IgD-negative memory B cell (primary cell): ENCODE results near the gene CDK5RAP2. TPM values are rescaled to one million over a fixed set of nuclear protein-coding genes. Genes with fewer than 3 reads are reported as not detected.
"Not testable (repeated sequence)": the region's sequence is repeated elsewhere in the genome, so short reads cannot be mapped to it uniquely, and the experiment has no call there.

ENCODE experiments used
- H3K27ac Mint-ChIP-seq, 3 donors: one replicate each; pipeline ENCODE4 v1.8.0; 2020 to 2022; ENCODE audit warnings: mild to moderate bottlenecking in 3 of 3, mixed read lengths in 3 of 3, moderate library complexity in 1 of 3
- H3K27me3 Mint-ChIP-seq: one replicate; pipeline ENCODE4 v1.8.0; 2021; ENCODE audit warnings: mixed read lengths
- H3K36me3 Mint-ChIP-seq: one replicate; pipeline ENCODE4 v1.8.0; 2020; ENCODE audit warnings: mild to moderate bottlenecking, mixed read lengths
- H3K4me1 Mint-ChIP-seq, 3 donors: one replicate each; pipeline ENCODE4 v1.8.0; 2020 to 2022; ENCODE audit warnings: mixed read lengths in 3 of 3, mild to moderate bottlenecking in 1 of 3
- H3K4me3 Mint-ChIP-seq, 4 donors: one replicate each; pipeline ENCODE4 v1.8.0; 2020 to 2022; ENCODE audit warnings: mild to moderate bottlenecking in 4 of 4, mixed read lengths in 4 of 4, moderate library complexity in 3 of 4
- H3K9me3 Mint-ChIP-seq, 3 donors: one replicate each; pipeline ENCODE4 v1.8.0; 2020 to 2021; ENCODE audit warnings: mixed read lengths in 3 of 3, mild to moderate bottlenecking in 1 of 3
- polyA plus RNA-seq: library from polyadenylated mRNA; unstranded; fragments of 300-500 nt; fragmentation: Illumina TruSeq; gene quantifications from one replicate; pipeline ENCODE4 v1.2.3, GENCODE V29; 2021

Gene CDK5RAP2
- polyA plus RNA-seq, 1 donor from 2014 or later, result 38.9 TPM

DNA sequence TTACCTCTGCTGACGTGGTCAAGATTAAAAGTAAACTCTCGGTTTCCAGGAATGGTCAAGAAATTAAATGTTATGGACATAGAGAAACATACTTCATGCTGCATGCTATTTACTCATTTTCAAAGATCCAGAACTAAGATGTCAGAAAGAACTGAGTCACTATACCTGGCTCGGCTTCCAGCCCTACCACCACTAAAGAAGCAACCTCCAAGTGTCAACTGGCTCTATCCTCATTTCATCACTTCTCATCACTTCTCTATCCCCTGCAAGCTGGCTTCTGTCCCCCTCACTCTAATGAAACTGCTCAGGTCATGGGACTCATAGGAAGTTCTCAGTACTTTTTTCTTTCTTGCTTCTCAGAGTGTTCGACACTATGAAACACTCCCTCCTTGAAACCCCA, 116.2 kb downstream of the CDK5RAP2 start:
- peaks cover 14% of the 10 kb centered on the region for H3K36me3 Mint-ChIP-seq
- no peaks in the 10 kb centered on the region for H3K9me3 Mint-ChIP-seq
- H3K27ac Mint-ChIP-seq, result peak overlapping the region in 1 of 3 donors; percentile 87
- H3K27me3 Mint-ChIP-seq, result no peaks in the 10 kb centered on the region
- peaks cover 0 to 2% (median 0%) of the 10 kb centered on the region in 3 donors for H3K4me1 Mint-ChIP-seq
- H3K4me3 Mint-ChIP-seq, result no peak overlapping the region

DNA sequence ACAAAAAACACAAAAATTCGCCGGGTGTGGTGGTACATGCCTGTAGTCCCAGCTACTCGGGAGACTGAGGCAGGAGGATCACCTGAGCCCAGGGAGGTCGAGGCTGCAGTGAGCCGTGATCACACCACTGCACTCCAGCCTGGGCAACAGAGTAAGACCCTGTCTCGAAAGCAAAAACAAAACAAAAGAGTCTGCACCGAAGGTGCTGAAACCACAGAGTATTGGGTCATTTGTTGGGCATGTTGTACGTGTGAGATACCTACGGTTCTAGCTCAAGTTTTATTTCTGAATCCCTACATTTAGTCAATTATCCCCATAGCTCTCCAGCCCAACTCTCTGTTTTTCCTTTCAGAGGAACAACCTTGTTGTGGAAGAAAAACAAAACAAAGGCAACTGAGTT, 118.3 kb downstream of the CDK5RAP2 start:
- not testable (repeated sequence) for H3K27me3 Mint-ChIP-seq, H3K4me3 Mint-ChIP-seq, H3K27ac Mint-ChIP-seq, H3K9me3 Mint-ChIP-seq, H3K4me1 Mint-ChIP-seq
- peaks cover 14% of the 10 kb centered on the region for H3K36me3 Mint-ChIP-seq

DNA sequence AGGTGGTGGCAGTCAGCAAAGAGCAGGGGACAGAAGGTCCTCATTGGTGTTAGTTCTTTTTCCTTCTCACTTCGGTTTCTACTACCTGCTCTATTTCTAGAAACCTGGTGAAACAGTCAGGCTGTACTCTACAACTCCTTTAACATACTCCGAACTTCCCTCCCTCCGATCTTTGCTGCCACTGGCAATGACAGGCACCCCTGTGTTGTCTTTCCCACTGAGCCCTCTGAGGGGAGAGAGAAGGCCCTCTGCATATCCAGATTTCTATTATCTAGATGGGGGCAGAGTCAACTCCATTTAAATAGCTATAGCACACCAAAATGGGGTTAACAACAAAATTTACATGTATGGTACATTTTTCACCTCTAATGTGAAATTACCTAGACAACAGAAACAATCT, 123.7 kb downstream of the CDK5RAP2 start:
- Mint-ChIP-seq H3K4me3 (no peak overlapping the region), H3K4me1 (peaks cover 0 to 2% (median 0%) of the 10 kb centered on the region in 3 donors), H3K27me3 (no peaks in the 10 kb centered on the region), H3K9me3 (no peaks in the 10 kb centered on the region), H3K27ac (no peak overlapping the region), H3K36me3 (peaks cover 13% of the 10 kb centered on the region)

DNA sequence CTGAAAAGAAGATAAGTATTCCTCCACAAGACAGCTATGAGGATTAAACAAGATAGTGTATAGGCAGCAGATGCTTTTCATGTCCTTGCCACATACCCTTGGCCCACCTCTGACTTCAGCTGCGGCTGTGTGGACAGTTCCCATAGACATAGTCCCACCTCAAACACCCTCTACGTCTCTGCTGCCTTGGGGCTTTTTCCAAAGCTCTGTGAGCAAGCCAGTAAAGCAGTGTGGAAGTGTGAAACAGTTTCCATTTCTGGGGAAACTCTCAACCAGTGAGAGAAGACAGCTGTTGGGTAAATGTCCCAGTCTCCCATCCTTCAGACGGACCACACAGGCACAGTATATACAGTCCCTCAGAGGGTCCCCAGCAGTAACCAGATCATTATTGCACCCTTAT, 125.5 kb downstream of the CDK5RAP2 start:
- no peak overlapping the region for H3K4me3 Mint-ChIP-seq
- peaks cover 0 to 2% (median 0%) of the 10 kb centered on the region in 3 donors for H3K4me1 Mint-ChIP-seq
- no peaks in the 10 kb centered on the region for H3K9me3 Mint-ChIP-seq
- H3K36me3 Mint-ChIP-seq, result peaks cover 13% of the 10 kb centered on the region
- H3K27me3 Mint-ChIP-seq, result no peaks in the 10 kb centered on the region
- no peak overlapping the region for H3K27ac Mint-ChIP-seq

DNA sequence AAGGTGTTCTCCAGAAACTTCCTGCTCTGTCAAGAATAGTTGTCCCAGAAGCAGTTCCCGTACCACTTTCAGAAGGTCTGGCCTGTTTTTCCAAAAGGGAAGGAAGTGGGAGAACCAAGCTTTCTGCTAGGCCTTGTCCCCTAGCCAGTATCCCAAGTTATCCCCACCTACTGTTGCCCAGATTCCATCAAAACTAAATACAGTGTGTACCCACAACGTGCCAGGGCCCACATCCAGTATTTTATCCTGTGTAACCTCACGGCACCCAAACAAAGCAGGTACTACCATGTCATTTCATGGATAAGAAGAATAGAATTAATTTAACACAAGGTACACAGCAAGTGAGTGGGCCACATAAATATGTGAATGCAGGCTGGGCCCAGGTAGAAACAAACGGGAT, 126.2 kb downstream of the CDK5RAP2 start:
- Mint-ChIP-seq H3K4me1 (peaks cover 0 to 5% (median 2%) of the 10 kb centered on the region in 3 donors), H3K27me3 (no peaks in the 10 kb centered on the region), H3K4me3 (no peak overlapping the region)

DNA sequence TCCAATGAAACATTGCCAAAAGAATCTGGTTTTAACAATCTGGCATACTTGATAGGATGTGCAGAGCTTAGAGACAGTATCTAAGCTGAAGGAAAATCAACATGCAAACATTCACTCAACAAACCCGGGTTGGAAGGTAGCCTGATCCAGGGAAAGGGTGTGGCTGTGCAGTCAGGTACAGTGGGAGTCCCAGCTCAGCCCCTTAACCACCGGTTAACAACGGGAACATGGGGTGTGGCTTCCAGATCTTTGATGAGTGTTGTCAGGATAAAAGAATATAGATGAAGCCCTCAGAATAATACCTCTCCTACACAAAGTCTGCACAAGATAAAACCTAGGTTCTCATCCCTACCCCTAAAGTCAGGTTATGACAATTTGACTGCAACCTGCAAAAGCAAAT, 127.3 kb downstream of the CDK5RAP2 start:
- peaks cover 0 to 2% (median 0%) of the 10 kb centered on the region in 3 donors for H3K9me3 Mint-ChIP-seq
- peaks cover 17% of the 10 kb centered on the region for H3K36me3 Mint-ChIP-seq
- peaks cover 0 to 9% (median 4%) of the 10 kb centered on the region in 3 donors for H3K4me1 Mint-ChIP-seq
- H3K27ac Mint-ChIP-seq, result peak overlapping the region in 2 of 3 donors; percentile 6 to 50
- H3K27me3 Mint-ChIP-seq, result no peaks in the 10 kb centered on the region
- H3K4me3 Mint-ChIP-seq, result no peak overlapping the region

More for the DNA sequence above, 126.2 kb downstream of the CDK5RAP2 start:
- Mint-ChIP-seq H3K36me3 (peaks cover 16% of the 10 kb centered on the region), H3K27ac (no peak overlapping the region), H3K9me3 (peaks cover 0 to 2% (median 0%) of the 10 kb centered on the region in 3 donors)

DNA sequence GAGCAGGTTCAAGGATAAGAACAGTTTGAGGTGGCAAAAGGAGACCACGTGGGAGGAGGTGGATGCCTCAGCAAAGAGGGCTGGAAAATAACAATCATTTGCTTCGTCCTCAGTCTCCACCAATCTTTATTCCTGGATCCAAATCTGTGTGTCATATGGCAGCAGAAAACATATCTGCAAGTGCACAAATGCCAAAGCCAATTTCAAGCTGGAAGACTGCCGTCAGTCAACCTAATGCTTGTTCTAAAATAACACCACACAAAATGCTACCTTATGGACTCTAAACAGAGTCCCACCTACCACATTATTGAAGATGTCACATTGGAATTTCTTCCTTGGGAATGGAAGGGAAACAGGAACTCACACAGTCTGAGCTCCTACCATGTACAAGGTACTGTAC, 129.1 kb downstream of the CDK5RAP2 start:
- peaks cover 7 to 14% (median 12%) of the 10 kb centered on the region in 3 donors for H3K4me1 Mint-ChIP-seq
- peaks cover 0 to 2% (median 0%) of the 10 kb centered on the region in 3 donors for H3K9me3 Mint-ChIP-seq
- no peak overlapping the region for H3K4me3 Mint-ChIP-seq
- no peak overlapping the region for H3K27ac Mint-ChIP-seq
- H3K36me3 Mint-ChIP-seq, result peaks cover 24% of the 10 kb centered on the region
- no peaks in the 10 kb centered on the region for H3K27me3 Mint-ChIP-seq

DNA sequence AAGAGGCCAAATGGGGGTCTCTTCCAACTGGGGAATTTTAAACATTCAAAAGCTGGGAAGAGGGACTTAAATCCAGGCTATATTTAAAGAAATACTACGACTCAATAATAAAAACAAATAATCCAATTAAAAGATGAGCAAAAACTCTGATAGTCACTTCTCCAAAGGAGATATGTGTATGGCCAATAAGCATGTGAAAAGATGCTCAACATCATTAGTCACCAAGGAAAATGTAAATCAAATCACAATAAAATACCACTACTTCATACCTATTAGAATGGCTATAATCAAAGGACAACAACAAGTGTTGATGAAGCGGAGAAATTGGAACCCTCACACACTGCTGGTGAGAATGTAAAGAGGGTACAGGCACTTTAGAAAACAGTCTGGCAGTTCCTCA, 130.4 kb downstream of the CDK5RAP2 start:
- H3K36me3 Mint-ChIP-seq, result peaks cover 22% of the 10 kb centered on the region
- H3K9me3 Mint-ChIP-seq, result peaks cover 0 to 2% (median 0%) of the 10 kb centered on the region in 3 donors
- H3K27me3 Mint-ChIP-seq, result no peaks in the 10 kb centered on the region
- no peak overlapping the region for H3K27ac Mint-ChIP-seq
- peaks cover 7 to 14% (median 12%) of the 10 kb centered on the region in 3 donors for H3K4me1 Mint-ChIP-seq
- H3K4me3 Mint-ChIP-seq, result no peak overlapping the region

DNA sequence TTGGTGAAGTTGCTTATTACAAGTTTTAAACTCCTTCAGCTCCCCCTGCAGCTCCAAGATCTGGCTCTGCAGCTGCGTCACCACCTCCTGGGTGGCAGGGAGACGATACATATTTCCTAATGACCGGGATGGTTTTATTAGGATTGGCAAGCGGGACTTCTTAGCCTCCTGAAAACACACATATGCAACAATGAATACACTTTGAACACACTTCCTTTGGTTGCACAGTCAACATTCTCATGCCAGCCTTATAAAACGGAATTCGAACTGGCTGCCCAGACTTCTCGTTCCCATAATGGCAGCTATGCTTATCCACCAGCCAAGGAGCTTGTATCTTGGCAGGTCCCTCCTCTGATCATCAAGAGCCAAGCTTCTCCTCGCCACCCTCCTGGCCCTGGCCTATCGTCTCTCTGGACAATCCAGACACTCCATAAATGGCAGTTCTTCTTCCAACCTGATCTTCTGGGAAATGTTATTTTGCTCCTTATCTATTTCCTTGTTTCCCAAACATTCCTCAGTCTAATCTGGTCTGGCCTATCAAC, 131.9 kb downstream of the CDK5RAP2 start:
- H3K27ac Mint-ChIP-seq, result no peak overlapping the region
- H3K4me1 Mint-ChIP-seq, result peaks cover 7 to 14% (median 12%) of the 10 kb centered on the region in 3 donors
- H3K9me3 Mint-ChIP-seq, result peaks cover 0 to 2% (median 0%) of the 10 kb centered on the region in 3 donors
- peaks cover 18% of the 10 kb centered on the region for H3K36me3 Mint-ChIP-seq
- no peak overlapping the region for H3K4me3 Mint-ChIP-seq
- H3K27me3 Mint-ChIP-seq, result no peaks in the 10 kb centered on the region

DNA sequence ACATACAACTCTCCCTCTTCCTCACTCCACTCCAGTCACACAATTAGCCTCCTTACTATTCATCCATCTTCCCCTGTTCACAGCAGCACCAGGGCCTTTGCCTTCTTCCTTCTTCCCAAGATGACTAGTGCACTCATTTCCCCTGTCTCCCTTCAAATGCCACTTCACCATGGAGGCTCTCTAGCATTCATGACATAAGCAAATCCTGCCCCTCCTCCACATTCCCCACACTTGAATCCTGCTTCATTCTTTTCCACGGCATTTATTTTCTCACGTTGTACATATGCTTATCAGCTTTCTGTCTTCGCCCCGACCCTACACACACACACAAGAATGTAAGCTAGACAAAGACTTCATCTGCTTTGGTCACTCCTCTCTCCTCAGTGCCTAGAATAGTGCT, 133.3 kb downstream of the CDK5RAP2 start:
- peak overlapping the region in 3 of 4 donors; percentile 3 to 88 (median 23) for H3K4me3 Mint-ChIP-seq
- H3K27ac Mint-ChIP-seq, result peak overlapping the region in 1 of 3 donors; percentile 41
- H3K36me3 Mint-ChIP-seq, result peaks cover 21% of the 10 kb centered on the region
- peaks cover 0 to 2% (median 0%) of the 10 kb centered on the region in 3 donors for H3K9me3 Mint-ChIP-seq
- peaks cover 17 to 24% (median 18%) of the 10 kb centered on the region in 3 donors for H3K4me1 Mint-ChIP-seq
- no peaks in the 10 kb centered on the region for H3K27me3 Mint-ChIP-seq

DNA sequence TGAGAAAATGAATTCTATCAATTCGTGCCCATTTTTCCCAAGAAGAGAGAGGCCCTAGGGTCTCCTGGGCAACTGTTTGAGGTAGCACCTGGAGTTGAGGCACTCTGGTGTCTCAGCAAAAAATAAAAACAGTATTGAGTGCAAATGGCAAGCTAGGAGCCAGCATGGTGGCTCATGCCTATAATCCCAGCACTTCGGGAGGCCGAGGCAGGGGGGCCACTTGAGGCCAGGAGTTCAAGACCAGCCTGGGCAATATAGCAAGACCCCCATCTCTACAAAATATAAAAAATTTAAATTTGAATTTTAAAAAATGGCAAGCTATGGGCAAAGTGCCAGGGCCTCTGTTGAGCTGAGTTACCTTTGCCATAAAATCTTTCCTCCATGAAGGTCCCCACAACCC, 136.0 kb downstream of the CDK5RAP2 start:
- Mint-ChIP-seq H3K36me3 (peaks cover 20% of the 10 kb centered on the region), H3K4me3 (no peak overlapping the region), H3K9me3 (peaks cover 0 to under 1% (median 0%) of the 10 kb centered on the region in 3 donors), H3K4me1 (peaks cover 17 to 20% (median 18%) of the 10 kb centered on the region in 3 donors), H3K27me3 (no peaks in the 10 kb centered on the region), H3K27ac (no peak overlapping the region)

DNA sequence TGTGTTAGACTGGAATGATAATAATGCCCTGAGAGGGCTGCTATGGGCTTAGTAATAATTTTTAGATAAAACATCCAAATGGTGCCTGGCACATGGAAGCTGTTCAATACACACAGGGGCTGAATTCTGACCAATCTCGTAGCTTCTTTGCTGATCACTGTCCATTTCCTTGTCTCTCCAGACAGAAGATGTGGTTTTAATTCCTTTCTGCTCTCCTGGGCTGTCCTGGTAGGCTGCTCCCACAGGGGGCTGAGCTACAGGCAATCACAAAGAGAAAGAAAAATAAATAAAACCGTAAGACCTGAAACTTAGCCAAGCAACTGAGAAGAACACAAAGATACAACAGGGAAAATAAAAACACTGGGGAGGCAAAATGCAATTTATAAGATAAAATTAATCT, 136.5 kb downstream of the CDK5RAP2 start:
- peaks cover 16% of the 10 kb centered on the region for H3K36me3 Mint-ChIP-seq
- no peaks in the 10 kb centered on the region for H3K9me3 Mint-ChIP-seq
- peak overlapping the region in 1 of 3 donors; percentile 47 for H3K27ac Mint-ChIP-seq
- H3K4me1 Mint-ChIP-seq, result peaks cover 17 to 19% (median 18%) of the 10 kb centered on the region in 3 donors
- H3K4me3 Mint-ChIP-seq, result no peak overlapping the region
- H3K27me3 Mint-ChIP-seq, result no peaks in the 10 kb centered on the region

DNA sequence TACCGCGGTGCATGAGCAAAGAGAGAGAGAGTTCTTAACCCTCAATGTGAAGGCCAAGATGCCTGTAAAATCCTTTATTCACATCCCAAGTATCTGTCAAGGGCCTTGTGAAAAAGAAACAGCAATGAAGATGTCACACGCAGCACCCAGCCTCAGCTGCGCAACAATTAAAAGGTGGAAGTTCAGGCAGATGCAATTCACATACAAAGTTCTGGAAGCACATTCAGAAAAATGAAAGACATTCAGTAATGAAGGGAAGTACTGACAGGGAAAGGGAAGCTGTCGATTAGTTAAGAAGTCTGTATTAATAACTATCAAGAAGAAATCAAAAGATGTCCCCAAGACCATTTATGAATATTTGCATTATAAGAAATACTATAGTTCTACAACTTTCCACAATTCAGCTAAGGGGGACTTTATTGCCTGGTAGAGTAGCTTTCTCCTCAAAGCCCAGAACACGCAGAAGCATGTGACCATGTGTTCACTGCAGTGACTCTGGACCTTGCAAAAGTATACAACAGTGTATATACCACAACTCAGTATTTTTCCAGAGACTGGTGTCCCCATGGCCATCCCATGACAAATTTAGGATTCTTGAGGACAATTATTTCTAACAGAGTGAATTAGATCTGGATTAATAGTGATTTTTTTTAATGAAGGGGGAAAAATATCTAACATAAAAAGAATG, 137.5 kb downstream of the CDK5RAP2 start:
- no peak overlapping the region for H3K4me3 Mint-ChIP-seq
- H3K27me3 Mint-ChIP-seq, result no peaks in the 10 kb centered on the region
- no peaks in the 10 kb centered on the region for H3K9me3 Mint-ChIP-seq
- H3K27ac Mint-ChIP-seq, result peak overlapping the region in 2 of 3 donors; percentile 64 to 76
- peaks cover 11% of the 10 kb centered on the region for H3K36me3 Mint-ChIP-seq
- H3K4me1 Mint-ChIP-seq, result peaks cover 14 to 17% (median 17%) of the 10 kb centered on the region in 3 donors

DNA sequence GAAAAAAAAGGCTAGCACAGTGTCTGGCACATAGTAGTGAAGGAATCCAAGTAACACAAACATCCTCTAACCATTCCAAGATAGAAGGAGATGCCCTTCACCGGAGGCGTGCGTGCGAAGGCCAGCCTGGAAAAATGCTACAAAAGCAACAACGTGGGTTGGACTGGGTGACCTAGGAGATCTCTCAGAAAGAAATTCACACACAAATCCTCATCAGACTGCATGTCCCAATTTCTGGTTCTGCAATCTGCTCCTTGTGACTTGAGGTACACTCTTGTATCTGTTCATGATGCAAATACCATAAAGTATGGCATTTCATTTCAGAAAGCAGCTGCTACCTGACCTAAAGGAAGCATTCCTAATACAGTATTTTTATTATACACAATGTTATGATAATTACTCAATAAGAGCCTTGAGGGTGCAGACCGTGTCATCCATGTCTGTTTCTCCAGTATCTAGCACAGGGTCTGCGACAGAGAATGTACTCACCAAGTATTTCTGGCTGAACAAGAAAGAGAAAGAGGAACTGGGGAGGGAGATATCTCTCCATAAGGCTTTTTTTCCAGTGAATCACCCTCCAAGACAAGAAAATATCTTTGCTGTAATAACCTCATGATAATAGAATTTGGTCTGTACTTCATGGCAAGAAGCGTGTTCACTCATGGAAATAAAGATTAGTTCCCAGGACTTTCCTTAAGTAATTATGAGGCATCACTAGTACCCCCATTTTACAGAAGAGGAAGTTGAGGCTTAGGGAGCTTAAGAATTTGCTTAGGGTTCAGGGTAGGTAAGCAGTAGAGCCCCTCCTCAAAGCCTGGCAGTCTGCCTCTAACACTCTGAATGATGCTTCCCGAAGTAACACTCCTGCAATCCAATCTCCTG, 138.3 kb downstream of the CDK5RAP2 start:
- peak overlapping the region; percentile 28 to 76 (median 64) for H3K27ac Mint-ChIP-seq
- H3K9me3 Mint-ChIP-seq, result no peaks in the 10 kb centered on the region
- H3K27me3 Mint-ChIP-seq, result no peaks in the 10 kb centered on the region
- no peak overlapping the region for H3K4me3 Mint-ChIP-seq
- H3K36me3 Mint-ChIP-seq, result peaks cover 9% of the 10 kb centered on the region
- H3K4me1 Mint-ChIP-seq, result peaks cover 13 to 15% (median 14%) of the 10 kb centered on the region in 3 donors

DNA sequence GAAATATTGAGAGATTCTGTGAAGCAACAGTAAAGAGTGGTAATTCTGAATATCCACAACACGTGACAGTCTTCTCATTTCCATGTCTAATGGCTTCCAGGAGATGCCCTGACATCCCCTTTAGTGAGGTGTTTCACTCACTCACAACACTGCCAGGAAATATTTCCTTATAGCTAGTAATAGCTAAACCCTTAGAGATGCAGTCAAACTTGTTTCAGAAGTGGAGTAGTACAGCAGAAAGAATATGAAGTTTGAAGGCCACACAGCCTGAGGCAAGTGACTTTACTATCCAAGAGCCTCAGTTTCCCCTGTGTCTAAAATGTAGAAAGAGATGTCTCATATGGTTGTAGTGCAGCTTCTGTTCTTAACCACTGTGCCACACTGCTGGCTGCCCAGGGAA, 139.2 kb downstream of the CDK5RAP2 start:
- Mint-ChIP-seq H3K4me3 (no peak overlapping the region), H3K27me3 (no peaks in the 10 kb centered on the region), H3K9me3 (no peaks in the 10 kb centered on the region), H3K27ac (peak overlapping the region in 1 of 3 donors; percentile 39), H3K4me1 (peaks cover 9 to 10% (median 10%) of the 10 kb centered on the region in 3 donors), H3K36me3 (peaks cover 8% of the 10 kb centered on the region)
